Activated T-cell treated with anti-CD3 and anti-CD28 coated beads, Interleukin-2, amount 50 U/mL, for 24 hours (primary cell): Measurements from ENCODE around the gene COL20A1.

Experiments used
- DNase-seq: peaks from one replicate; pipeline ENCODE4 v3.0.0-alpha.2; 2020
- H3K27ac Mint-ChIP-seq: 2 replicates; pipeline ENCODE4 v1.8.0; 2020; ENCODE audit warnings: mild to moderate bottlenecking, mixed read lengths
- H3K27me3 Mint-ChIP-seq: 2 replicates; pipeline ENCODE4 v1.8.0; 2020; ENCODE audit warnings: mixed read lengths
- H3K36me3 Mint-ChIP-seq: 2 replicates; pipeline ENCODE4 v1.8.0; 2020; ENCODE audit warnings: low read depth, mixed read lengths
- H3K4me1 Mint-ChIP-seq: 2 replicates; pipeline ENCODE4 v1.8.0; 2020; ENCODE audit warnings: low read depth, mixed read lengths
- H3K4me3 Mint-ChIP-seq: 2 replicates; pipeline ENCODE4 v1.8.0; 2020; ENCODE audit warnings: mild to moderate bottlenecking, moderate library complexity, mixed read lengths
- H3K9me3 Mint-ChIP-seq: 2 replicates; pipeline ENCODE4 v1.8.0; 2020; ENCODE audit warnings: mixed read lengths

The COL20A1 gene

GRCh38 chr20:63350597-63351325, 57.8 kb downstream of the COL20A1 start:
- Mint-ChIP-seq H3K27me3 (peaks cover 4% of the 10 kb centered on the region), H3K4me1 (no peaks in the 10 kb centered on the region), H3K27ac (no peak overlapping the region), H3K9me3 (peaks cover 3% of the 10 kb centered on the region), H3K36me3 (no peaks in the 10 kb centered on the region), H3K4me3 (no peak overlapping the region)
- no peak for DNase-seq

- Mint-ChIP-seq H3K9me3 (peaks cover 3% of the 10 kb centered on the region), H3K27me3 (peaks cover 4% of the 10 kb centered on the region), H3K4me1 (no peaks in the 10 kb centered on the region), H3K4me3 (no peak overlapping the region), H3K36me3 (no peaks in the 10 kb centered on the region), H3K27ac (no peak overlapping the region)
- no peak for DNase-seq
These were observed 58.3 kb downstream of the COL20A1 start for GRCh38 chr20:63351326-63351700.

GRCh38 chr20:63351811-63352591, 59.0 kb downstream of the COL20A1 start:
- H3K27me3 Mint-ChIP-seq = peaks cover 7% of the 10 kb centered on the region
- no peak overlapping the region for H3K27ac Mint-ChIP-seq
- no peaks in the 10 kb centered on the region for H3K4me1 Mint-ChIP-seq
- peaks cover 3% of the 10 kb centered on the region for H3K9me3 Mint-ChIP-seq
- H3K4me3 Mint-ChIP-seq = no peak overlapping the region
- no peak for DNase-seq
- H3K36me3 Mint-ChIP-seq = no peaks in the 10 kb centered on the region

GRCh38 chr20:63352811-63353221, 59.8 kb downstream of the COL20A1 start:
- no peaks in the 10 kb centered on the region for H3K36me3 Mint-ChIP-seq
- no peak for DNase-seq

GRCh38 chr20:63354636-63355350, 61.8 kb downstream of the COL20A1 start:
- Mint-ChIP-seq H3K9me3 (peaks cover 3% of the 10 kb centered on the region), H3K4me1 (no peaks in the 10 kb centered on the region), H3K27ac (no peak overlapping the region), H3K4me3 (no peak overlapping the region), H3K36me3 (no peaks in the 10 kb centered on the region), H3K27me3 (peaks cover 21% of the 10 kb centered on the region)
- no peak for DNase-seq

More at GRCh38 chr20:63352811-63353221, 59.8 kb downstream of the COL20A1 start:
- H3K9me3 Mint-ChIP-seq = peaks cover 3% of the 10 kb centered on the region
- no peak overlapping the region for H3K4me3 Mint-ChIP-seq
- H3K27me3 Mint-ChIP-seq = peaks cover 9% of the 10 kb centered on the region
- no peak overlapping the region for H3K27ac Mint-ChIP-seq
- no peaks in the 10 kb centered on the region for H3K4me1 Mint-ChIP-seq

GRCh38 chr20:63355781-63356295, 62.9 kb downstream of the COL20A1 start:
- Mint-ChIP-seq H3K27ac (no peak overlapping the region), H3K4me3 (no peak overlapping the region), H3K27me3 (peaks cover 27% of the 10 kb centered on the region), H3K36me3 (no peaks in the 10 kb centered on the region), H3K4me1 (no peaks in the 10 kb centered on the region), H3K9me3 (no peaks in the 10 kb centered on the region)
- DNase-seq = no peak

GRCh38 chr20:63356511-63356910, 63.5 kb downstream of the COL20A1 start:
- no peak overlapping the region for H3K27ac Mint-ChIP-seq
- H3K9me3 Mint-ChIP-seq = no peaks in the 10 kb centered on the region
- DNase-seq = no peak
- H3K4me3 Mint-ChIP-seq = no peak overlapping the region
- no peaks in the 10 kb centered on the region for H3K4me1 Mint-ChIP-seq
- peaks cover 27% of the 10 kb centered on the region for H3K27me3 Mint-ChIP-seq
- no peaks in the 10 kb centered on the region for H3K36me3 Mint-ChIP-seq

- no peak overlapping the region for H3K4me3 Mint-ChIP-seq
- H3K36me3 Mint-ChIP-seq = no peaks in the 10 kb centered on the region
- no peak for DNase-seq
- H3K9me3 Mint-ChIP-seq = no peaks in the 10 kb centered on the region
- no peak overlapping the region for H3K27ac Mint-ChIP-seq
- no peaks in the 10 kb centered on the region for H3K4me1 Mint-ChIP-seq
- H3K27me3 Mint-ChIP-seq = peaks cover 27% of the 10 kb centered on the region
These were observed 64.2 kb downstream of the COL20A1 start for GRCh38 chr20:63356931-63357879.

GRCh38 chr20:63357921-63358905, 65.2 kb downstream of the COL20A1 start:
- H3K4me3 Mint-ChIP-seq = no peak overlapping the region
- H3K4me1 Mint-ChIP-seq = no peaks in the 10 kb centered on the region
- no peaks in the 10 kb centered on the region for H3K36me3 Mint-ChIP-seq
- peaks cover 34% of the 10 kb centered on the region for H3K27me3 Mint-ChIP-seq
- no peaks in the 10 kb centered on the region for H3K9me3 Mint-ChIP-seq
- no peak overlapping the region for H3K27ac Mint-ChIP-seq
- no peak for DNase-seq

GRCh38 chr20:63359164-63359934, 66.4 kb downstream of the COL20A1 start:
- H3K27me3 Mint-ChIP-seq = peaks cover 34% of the 10 kb centered on the region
- H3K36me3 Mint-ChIP-seq = no peaks in the 10 kb centered on the region
- no peak overlapping the region for H3K4me3 Mint-ChIP-seq
- no peaks in the 10 kb centered on the region for H3K4me1 Mint-ChIP-seq
- no peak for DNase-seq
- no peaks in the 10 kb centered on the region for H3K9me3 Mint-ChIP-seq
- H3K27ac Mint-ChIP-seq = no peak overlapping the region

GRCh38 chr20:63359937-63360849, 67.2 kb downstream of the COL20A1 start:
- Mint-ChIP-seq H3K4me1 (no peaks in the 10 kb centered on the region), H3K36me3 (no peaks in the 10 kb centered on the region), H3K4me3 (no peak overlapping the region), H3K27ac (no peak overlapping the region), H3K27me3 (peaks cover 36% of the 10 kb centered on the region), H3K9me3 (no peaks in the 10 kb centered on the region)
- DNase-seq = no peak
